GM12878 (cell line): Measurements from ENCODE around the gene BCAT1. TPM values are rescaled to one million over a fixed set of nuclear protein-coding genes. Genes with fewer than 3 reads are reported as not detected.

Source experiments
- ATAC-seq: fragments of 200-7000 bp; cut with Tn5 transposase; 3 replicates; pipeline ENCODE4 v1.9.1; 2020; ENCODE audit warnings: mild to moderate bottlenecking, moderate library complexity
- BruUV-seq: library from RNA; stranded (reverse); fragments of 400-500 nt; replicated peaks from 2 replicates; lab custom pipeline; 2021; lab: Mats Ljungman, UMichigan
- CTCF ChIA-PET: fragments of 300-600 bp; sonication (Branson Sonifier 250); formaldehyde crosslinking; extraction: SDS; loops from one replicate; lab custom pipeline; 2021; ENCODE audit warnings: inconsistent platforms; lab: Yijun Ruan, JAX
- POLR2A ChIA-PET: fragments of 350-600 bp; formaldehyde crosslinking; extraction: SDS; loops from one replicate; lab custom pipeline; 2021; ENCODE audit warnings: inconsistent platforms; lab: Charles Lee
- RAD21 ChIA-PET: fragments of 300-600 bp; sonication (Branson Sonifier 250); formaldehyde crosslinking; loops from one replicate; lab custom pipeline; 2023; ENCODE audit warnings: antibody characterized with exemption; ENCODE audit not compliant: unreplicated experiment; lab: Charles Lee
- SMC1A ChIA-PET: fragments of 300-600 bp; sonication (Branson Sonifier 250); formaldehyde crosslinking; loops from one replicate; lab custom pipeline; 2023; ENCODE audit not compliant: unreplicated experiment, uncharacterized antibody; lab: Charles Lee
- DNase-seq: peaks from one replicate; pipeline ENCODE4 v3.0.0-alpha.2; 2011; ENCODE audit warnings: low read depth, low spot score
- FAIRE-seq: peaks from 3 replicates; lab custom pipeline; 2011; peaks lifted over from hg19 to GRCh38; lab: Jason Lieb, UNC
- H2AFZ ChIP-seq: 2 replicates; pipeline ENCODE4 v1.6.0; 2011; ENCODE audit warnings: low read depth, low read length, control low read depth; ENCODE audit not compliant: control insufficient read depth
- H3K27ac ChIP-seq: 2 replicates; pipeline ENCODE4 v1.5.1; 2011; ENCODE audit warnings: control low read depth; ENCODE audit not compliant: control insufficient read depth, insufficient read depth
- H3K27me3 ChIP-seq, 2 experiments: replicated peaks in 1 of 2; 2 replicates each; pipeline versions ENCODE4 v1.6.0 to v1.6.1; 2011; ENCODE audit warnings: low read length in 1 of 2; ENCODE audit not compliant: control insufficient read depth in 2 of 2, insufficient read depth in 2 of 2
- H3K36me3 ChIP-seq, 2 experiments: 2 replicates each; pipeline ENCODE4 v1.5.1; 2011; ENCODE audit warnings: low read length in 1 of 2; ENCODE audit not compliant: control insufficient read depth in 2 of 2, insufficient read depth in 2 of 2
- H3K4me1 ChIP-seq: 2 replicates; pipeline ENCODE4 v1.6.1; 2011; ENCODE audit warnings: mild to moderate bottlenecking, low read length, moderate library complexity, mixed read lengths; ENCODE audit not compliant: control insufficient read depth, insufficient read depth
- H3K4me2 ChIP-seq: 2 replicates; pipeline ENCODE4 v1.6.0; 2011; ENCODE audit warnings: control low read depth; ENCODE audit not compliant: control insufficient read depth, insufficient read depth
- H3K4me3 ChIP-seq: fragments of 200-600 bp; sonication (generic); 2 replicates; pipeline ENCODE4 v1.5.1; 2016
- H3K79me2 ChIP-seq: 2 replicates; pipeline ENCODE4 v1.6.0; 2011; ENCODE audit warnings: low read length; ENCODE audit not compliant: control insufficient read depth, insufficient read depth
- H3K9ac ChIP-seq: 2 replicates; pipeline ENCODE4 v1.8.0; 2011; ENCODE audit warnings: low read length, control low read depth, mixed read lengths; ENCODE audit not compliant: control insufficient read depth, insufficient read depth
- H3K9me3 ChIP-seq: replicated peaks from 3 replicates; pipeline ENCODE4 v1.5.1; 2011; ENCODE audit warnings: mild to moderate bottlenecking, low read length; ENCODE audit not compliant: control insufficient read depth, insufficient read depth
- H4K20me1 ChIP-seq: 2 replicates; pipeline ENCODE4 v1.6.0; 2011; ENCODE audit not compliant: control insufficient read depth, insufficient read depth
- BCL11A ChIP-seq: IDR thresholded peaks from 2 replicates; pipeline ENCODE4 v1.6.1; 2011; ENCODE audit warnings: low read depth, low read length
- CBFB ChIP-seq: IDR thresholded peaks from 2 replicates; pipeline ENCODE4 v1.6.1; 2016; ENCODE audit warnings: antibody characterized with exemption, low read depth
- PML ChIP-seq: IDR thresholded peaks from 2 replicates; pipeline ENCODE4 v1.6.1; 2012; ENCODE audit warnings: low read length, inconsistent platforms
- RAD21 ChIP-seq: IDR thresholded peaks from 2 replicates; pipeline ENCODE4 v1.6.1; 2011; ENCODE audit warnings: mild to moderate bottlenecking, low read depth, low read length, moderate library complexity; ENCODE audit not compliant: insufficient read depth
- SMC3 ChIP-seq: IDR thresholded peaks from 2 replicates; pipeline ENCODE4 v1.6.1; 2011; ENCODE audit warnings: low read length, improper control_type of control experiment, borderline replicate concordance
- ZNF24 ChIP-seq: fragments of 450-650 bp; IDR thresholded peaks from 2 replicates; pipeline ENCODE4 v1.6.1; 2017; ENCODE audit warnings: antibody characterized with exemption, mild to moderate bottlenecking
- WGBS: methylation state at CpG from one replicate; pipeline ENCODE4 v1.1.6; 2016; ENCODE audit warnings: low lambda C conversion rate; ENCODE audit not compliant: insufficient replicate concordance, insufficient coverage; ENCODE audit errors: missing lambda C conversion rate; 5-methylcytosine and 5-hydroxymethylcytosine counted together
- in situ Hi-C: fragments of 300-500 bp; cut with MboI; formaldehyde crosslinking; loops from 9 replicates; pipeline ENCODE4 v1.14.3; 2018; ENCODE audit warnings: mixed read lengths
- intact Hi-C: fragments of 100-400 bp; cut with micrococcal nuclease; formaldehyde crosslinking; loops from one replicate; pipeline ENCODE4 v1.14.2; 2022; ENCODE audit not compliant: unreplicated experiment
- polyA plus RNA-seq, 11 experiments: library from polyadenylated mRNA; depleted of rRNA in 4 of 11; unstranded in 6 of 11; stranded (reverse) in 5 of 11; fragments of >200 nt; fragmentation: Nextera tagmentation in 4 of 11; fragmentation: Illumina TruSeq in 1 of 11; extraction: Ambion mirVana in 4 of 11; extraction: Trizol in 1 of 11; gene quantifications; 1 replicate in 1 of 11; 2 replicates in 10 of 11; pipeline versions ENCODE4 v1.2.1 to v1.2.3, GENCODE V29; 2011 to 2016; ENCODE audit warnings: inconsistent platforms in 2 of 11, missing spikeins in 2 of 11, low read depth in 1 of 11
- total RNA-seq, 4 experiments: library from RNA; depleted of rRNA in 3 of 4; stranded (reverse); fragments of >200 nt in 3 of 4; fragmentation: Illumina TruSeq in 1 of 4; extraction: Trizol in 1 of 4; gene quantifications; 2 replicates each; pipeline versions ENCODE4 v1.2.1 to v1.2.3, GENCODE V29; 2013 to 2021
- TF ChIP-seq, protein P1 (sequence below), 3 experiments: IDR thresholded peaks in 2 of 3; conservative IDR thresholded peaks in 1 of 3; 2 replicates each; pipeline ENCODE4 v1.5.1; 2011; ENCODE audit warnings: low read depth in 3 of 3, low read length in 3 of 3, mild to moderate bottlenecking in 3 of 3, control low read depth in 2 of 3, moderate library complexity in 2 of 3, inconsistent platforms in 1 of 3, mixed read lengths in 1 of 3; ENCODE audit not compliant: control insufficient read depth in 2 of 3, insufficient read depth in 1 of 3; ENCODE audit errors: extremely low read depth in 1 of 3

BCAT1 gene
- total and polyA plus RNA-seq, 10 of the 15 experiments (the other 5 are each of a cell fraction or from before 2014, with no cell fraction given), result 26.2 to 187 (median 81.9) TPM

DNA sequence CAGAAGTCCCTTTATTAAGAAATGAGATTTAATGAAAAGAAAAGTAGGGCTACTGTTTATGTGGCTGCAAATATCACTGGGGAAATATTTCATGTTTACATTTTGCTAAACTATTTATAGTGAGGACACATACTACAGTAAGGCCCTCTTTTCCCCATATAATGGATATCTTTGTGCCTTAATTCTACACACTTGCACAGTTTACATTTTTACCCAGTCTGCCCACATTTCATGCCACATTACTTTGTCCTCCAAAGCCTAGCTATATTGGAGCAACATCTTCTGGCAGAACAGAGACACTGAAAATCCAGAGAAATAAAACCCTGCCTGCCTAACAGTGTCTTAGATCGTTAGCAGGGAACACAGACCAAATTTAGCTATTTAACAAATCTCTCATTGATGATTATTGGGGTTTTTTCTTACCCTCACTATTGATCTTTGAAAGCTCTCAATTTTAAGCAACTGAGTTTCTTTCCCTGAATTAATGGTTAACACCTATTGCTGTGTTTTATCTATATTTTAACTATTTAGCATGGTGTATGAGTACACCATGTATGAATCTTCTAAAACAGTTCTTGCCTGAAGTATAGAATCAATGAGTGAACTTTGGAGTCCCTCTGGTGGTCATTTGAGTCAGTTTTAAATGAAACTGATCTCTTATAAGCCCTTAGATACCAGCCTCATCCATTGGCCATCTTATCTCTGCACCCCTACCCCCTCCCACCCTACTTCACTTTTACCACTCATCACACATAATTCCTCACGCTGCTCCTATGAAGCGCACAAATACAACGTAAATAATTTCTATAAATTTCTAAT, 170.2 kb downstream of the BCAT1 start:
- 54% methylated on average over 4 of the region's 4 CpGs for WGBS
- in situ Hi-C loops, result no loop called here
- H3K27ac ChIP-seq, result no peak overlapping the region
- H3K27me3 ChIP-seq, result no peaks in the 10 kb centered on the region
- no peaks in the 10 kb centered on the region for H3K36me3 ChIP-seq
- TF ChIP-seq RAD21, result peak; percentile 87
- TF ChIP-seq, protein P1, sequence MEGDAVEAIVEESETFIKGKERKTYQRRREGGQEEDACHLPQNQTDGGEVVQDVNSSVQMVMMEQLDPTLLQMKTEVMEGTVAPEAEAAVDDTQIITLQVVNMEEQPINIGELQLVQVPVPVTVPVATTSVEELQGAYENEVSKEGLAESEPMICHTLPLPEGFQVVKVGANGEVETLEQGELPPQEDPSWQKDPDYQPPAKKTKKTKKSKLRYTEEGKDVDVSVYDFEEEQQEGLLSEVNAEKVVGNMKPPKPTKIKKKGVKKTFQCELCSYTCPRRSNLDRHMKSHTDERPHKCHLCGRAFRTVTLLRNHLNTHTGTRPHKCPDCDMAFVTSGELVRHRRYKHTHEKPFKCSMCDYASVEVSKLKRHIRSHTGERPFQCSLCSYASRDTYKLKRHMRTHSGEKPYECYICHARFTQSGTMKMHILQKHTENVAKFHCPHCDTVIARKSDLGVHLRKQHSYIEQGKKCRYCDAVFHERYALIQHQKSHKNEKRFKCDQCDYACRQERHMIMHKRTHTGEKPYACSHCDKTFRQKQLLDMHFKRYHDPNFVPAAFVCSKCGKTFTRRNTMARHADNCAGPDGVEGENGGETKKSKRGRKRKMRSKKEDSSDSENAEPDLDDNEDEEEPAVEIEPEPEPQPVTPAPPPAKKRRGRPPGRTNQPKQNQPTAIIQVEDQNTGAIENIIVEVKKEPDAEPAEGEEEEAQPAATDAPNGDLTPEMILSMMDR (IDR thresholded peaks at IDR 0.05 in 2 of 3, conservative IDR thresholded peaks at IDR 0.05 in 1 of 3; ENCODE audit: control insufficient read depth in 2 of 3, extremely low read depth in 1 of 3, insufficient read depth in 1 of 3, low read depth in 3 of 3, low read length in 3 of 3), result peak; percentile 37 to 67 (median 43); a peak in 4 of 6 replicates
- no peak for TF ChIP-seq CBFB
- TF ChIP-seq BCL11A, result no peak
- TF ChIP-seq ZNF24, result 0 out of 2 replicates have a peak, but pooled peaks have one; percentile 32
- TF ChIP-seq PML, result no peak
- TF ChIP-seq SMC3, result peak; percentile 79; the same call in 1 of the 2 replicates
- TF ChIP-seq, all 136 proteins: peak for 4
- POLR2A ChIA-PET, result no interaction called here
- RAD21 ChIA-PET, result interaction anchor here (1.0 to 2.5 kb wide), 6 partner anchors 15 to 1923 kb away, joined by 3 to 10 read pairs (median 4); no protein-coding TSS in a partner anchor
- intact Hi-C loops, result loop anchor here (2.0 to 5.0 kb wide), 2 partner anchors 181 to 1574 kb away; no protein-coding TSS in a partner anchor
- Histone ChIP-seq H3K4me2 (no peak overlapping the region), H3K9ac (no peak overlapping the region), H4K20me1 (no peaks in the 10 kb centered on the region; the same call in 1 of the 2 replicates), H3K4me3 (no peak overlapping the region), H3K9me3 (no peaks in the 10 kb centered on the region; the same call in 2 of the 3 replicates), H2AFZ (no peak overlapping the region), H3K79me2 (no peaks in the 10 kb centered on the region), H3K4me1 (no peaks in the 10 kb centered on the region)
- SMC1A ChIA-PET, result interaction anchor here (0.6 to 2.3 kb wide), 18 partner anchors 10 to 1572 kb away, joined by 3 to 14 read pairs (median 3); no protein-coding TSS in a partner anchor
- peak; percentile 80 for FAIRE-seq
- peak; percentile 8 for DNase-seq
- CTCF ChIA-PET, result interaction anchor here (0.5 to 2.6 kb wide), 18 partner anchors 8 to 1922 kb away, joined by 3 to 13 read pairs (median 4); no protein-coding TSS in a partner anchor
- no TSS peak for BruUV-seq
- ATAC-seq, result peak; percentile 90
